Endodermal cell (in vitro differentiated cells): ENCODE results near the gene HNRNPDL. TPM values are rescaled to one million over a fixed set of nuclear protein-coding genes. Genes with fewer than 3 reads are reported as not detected.
A peak's percentile ranks its signal among the peaks of the same experiment; 100 is the strongest.

Source experiments
- DNase-seq: peaks from one replicate; pipeline ENCODE4 v3.0.0-alpha.2; 2017
- H3K27ac ChIP-seq: 2 replicates; pipeline ENCODE4 v1.5.1; 2013; ENCODE audit warnings: mild to moderate bottlenecking, low read depth, low read length, moderate library complexity
- H3K27me3 ChIP-seq: 2 replicates; pipeline ENCODE4 v1.6.1; 2013; ENCODE audit warnings: mild to moderate bottlenecking, low read length, moderate library complexity; ENCODE audit not compliant: insufficient read depth, control insufficient read depth, poor library complexity, severe bottlenecking
- H3K36me3 ChIP-seq: 2 replicates; pipeline ENCODE4 v1.7.0; 2013; ENCODE audit warnings: mild to moderate bottlenecking, low read length, moderate library complexity; ENCODE audit not compliant: control insufficient read depth, insufficient read depth
- H3K4me1 ChIP-seq: one replicate; pipeline ENCODE4 v1.7.0; 2013; ENCODE audit warnings: low read length; ENCODE audit not compliant: control insufficient read depth, insufficient read depth
- H3K4me3 ChIP-seq: 2 replicates; pipeline ENCODE4 v1.5.1; 2013; ENCODE audit warnings: mild to moderate bottlenecking, low read length, moderate library complexity
- H3K9ac ChIP-seq: 2 replicates; pipeline ENCODE4 v1.6.1; 2013; ENCODE audit warnings: mild to moderate bottlenecking, low read length, moderate library complexity; ENCODE audit not compliant: poor library complexity, severe bottlenecking; ENCODE audit errors: extremely low read depth
- H3K9me3 ChIP-seq: 2 replicates; pipeline ENCODE4 v1.6.1; 2013; ENCODE audit warnings: mild to moderate bottlenecking, low read length, moderate library complexity; ENCODE audit not compliant: control insufficient read depth
- H3K27ac Mint-ChIP-seq: 2 replicates; pipeline ENCODE4 v1.8.0; 2020; ENCODE audit warnings: mixed read lengths
- H3K27me3 Mint-ChIP-seq: 2 replicates; pipeline ENCODE4 v1.8.0; 2021; ENCODE audit warnings: mild to moderate bottlenecking, mixed read lengths; ENCODE audit not compliant: insufficient read depth
- H3K36me3 Mint-ChIP-seq: 2 replicates; pipeline ENCODE4 v1.8.0; 2020; ENCODE audit warnings: low read depth, mixed read lengths
- H3K4me1 Mint-ChIP-seq: 2 replicates; pipeline ENCODE4 v1.8.0; 2020; ENCODE audit warnings: mixed read lengths
- H3K4me3 Mint-ChIP-seq: 2 replicates; pipeline ENCODE4 v1.8.0; 2020; ENCODE audit warnings: mild to moderate bottlenecking, moderate library complexity, mixed read lengths
- H3K9me3 Mint-ChIP-seq: 2 replicates; pipeline ENCODE4 v1.8.0; 2020; ENCODE audit warnings: mild to moderate bottlenecking, mixed read lengths
- CTCF ChIP-seq: fragments of 200-600 bp; sonication (generic); conservative IDR thresholded peaks from 2 replicates; pipeline ENCODE4 v1.5.0; 2021; ENCODE audit warnings: antibody characterized with exemption, mild to moderate bottlenecking
- WGBS, 2 experiments: methylation state at CpG; one replicate each; pipeline versions ENCODE4 v1.1.5 to v1.1.7; 2013; ENCODE audit warnings: missing lambda C conversion rate in 2 of 2, mixed read lengths in 1 of 2; ENCODE audit not compliant: insufficient coverage in 1 of 2, insufficient read length in 1 of 2; 5-methylcytosine and 5-hydroxymethylcytosine counted together
- total RNA-seq, 2 donors: library from RNA; stranded (reverse); fragmentation: NEBNext Ultra II Directional in 1 of 2; extraction: Animal tissue kit (Norgen Biotek cat#: 25700) in 1 of 2; gene quantifications; 2 replicates in 1 of 2; 3 replicates in 1 of 2; pipeline ENCODE4 v1.2.1, GENCODE V29; 2021

The HNRNPDL gene
- total RNA-seq, 2 donors from 2014 or later, result 368 to 383 TPM

- Histone ChIP-seq H3K36me3 (peaks cover 32% of the 10 kb centered on the region), H3K9ac (peak overlapping the region; percentile 81), H3K4me1 (no peaks in the 10 kb centered on the region), H3K27me3 (no peaks in the 10 kb centered on the region), H3K9me3 (no peaks in the 10 kb centered on the region), H3K4me3 (peak overlapping the region; percentile 91), H3K27ac (no peak overlapping the region)
- Mint-ChIP-seq H3K9me3 (no peaks in the 10 kb centered on the region), H3K4me1 (peaks cover 36% of the 10 kb centered on the region), H3K27ac (no peak overlapping the region), H3K36me3 (peaks cover 53% of the 10 kb centered on the region), H3K4me3 (peak overlapping the region; percentile 100), H3K27me3 (no peaks in the 10 kb centered on the region)
- no peak for TF ChIP-seq CTCF
- 82 to 88% methylated on average over 3 of the region's 4 CpGs for WGBS, 2 experiments
- no peak for DNase-seq
Measured at GRCh38 chr4:82431831-82432230, 1.6 kb upstream of the HNRNPDL start.

GRCh38 chr4:82430964-82431745 is 893 bp upstream of the HNRNPDL start:
- 2 to 3% methylated on average over 24 to 33 of the region's 33 CpGs for WGBS, 2 experiments
- Histone ChIP-seq H3K4me1 (no peaks in the 10 kb centered on the region), H3K36me3 (peaks cover 39% of the 10 kb centered on the region), H3K9ac (peak overlapping the region; percentile 81), H3K27me3 (no peaks in the 10 kb centered on the region), H3K27ac (no peak overlapping the region), H3K4me3 (peak overlapping the region; percentile 91), H3K9me3 (no peaks in the 10 kb centered on the region)
- H3K27me3 Mint-ChIP-seq, result no peaks in the 10 kb centered on the region
- DNase-seq, result peak; percentile 75
- TF ChIP-seq CTCF, result no peak
- peaks cover 40% of the 10 kb centered on the region for H3K4me1 Mint-ChIP-seq
- peak overlapping the region; percentile 100 for H3K4me3 Mint-ChIP-seq
- peaks cover 54% of the 10 kb centered on the region for H3K36me3 Mint-ChIP-seq
- H3K27ac Mint-ChIP-seq, result peak overlapping the region; percentile 95
- no peaks in the 10 kb centered on the region for H3K9me3 Mint-ChIP-seq

- H3K4me3 Mint-ChIP-seq, result peak overlapping the region; percentile 100
Measured at GRCh38 chr4:82429728-82430192, 502 bp downstream of the HNRNPDL start.

More at GRCh38 chr4:82429728-82430192, 502 bp downstream of the HNRNPDL start:
- H3K4me3 ChIP-seq, result peak overlapping the region; percentile 91
- no peak for TF ChIP-seq CTCF
- H3K4me1 ChIP-seq, result no peaks in the 10 kb centered on the region
- Mint-ChIP-seq H3K9me3 (no peaks in the 10 kb centered on the region), H3K27me3 (no peaks in the 10 kb centered on the region), H3K36me3 (peaks cover 58% of the 10 kb centered on the region), H3K27ac (peak overlapping the region; percentile 100), H3K4me1 (peaks cover 40% of the 10 kb centered on the region)
- H3K36me3 ChIP-seq, result peaks cover 47% of the 10 kb centered on the region
- peak overlapping the region; percentile 99 for H3K9ac ChIP-seq
- no peaks in the 10 kb centered on the region for H3K27me3 ChIP-seq
- DNase-seq, result no peak
- WGBS, 2 experiments, result 0% methylated on average over 11 to 58 of the region's 58 CpGs
- no peaks in the 10 kb centered on the region for H3K9me3 ChIP-seq
- peak overlapping the region; percentile 99 for H3K27ac ChIP-seq
